Right atrium auricular region (tissue), 2 donors: Measurements from ENCODE around the gene SLC12A8. TPM values are rescaled to one million over a fixed set of nuclear protein-coding genes. Genes with fewer than 3 reads are reported as not detected.
A peak's percentile ranks its signal among the peaks of the same experiment; 100 is the strongest.

Experiments
- DNase-seq: peaks from one replicate; pipeline ENCODE4 v3.0.0-alpha.2; 2019; ENCODE audit warnings: low spot score
- H3K27ac ChIP-seq, 2 donors: fragments of 200-600 bp; sonication (generic); 1 replicate in 1 of 2; 2 replicates in 1 of 2; pipeline ENCODE4 v1.5.1; 2016 to 2019
- H3K27me3 ChIP-seq, 2 donors: fragments of 200-600 bp; sonication (generic); one replicate each; pipeline versions ENCODE4 v1.5.1 to v1.6.0; 2017 to 2019
- H3K36me3 ChIP-seq: fragments of 200-600 bp; sonication (generic); one replicate; pipeline ENCODE4 v1.5.1; 2016
- H3K4me1 ChIP-seq, 2 donors: fragments of 200-600 bp; sonication (generic); one replicate each; pipeline versions ENCODE4 v1.5.1 to v1.6.0; 2017 to 2019
- H3K4me3 ChIP-seq, 2 donors: fragments of 200-600 bp; sonication (generic); 1 replicate in 1 of 2; 2 replicates in 1 of 2; pipeline ENCODE4 v1.5.1; 2017 to 2019; ENCODE audit warnings: mild to moderate bottlenecking in 1 of 2, moderate library complexity in 1 of 2
- H3K9me3 ChIP-seq, 2 donors: fragments of 200-600 bp; sonication (generic); one replicate each; pipeline ENCODE4 v1.5.1; 2019
- CTCF ChIP-seq, 2 donors: fragments of 200-600 bp; sonication (generic); IDR thresholded peaks; one replicate each; pipeline ENCODE4 v1.5.1; 2019; ENCODE audit warnings: antibody characterized with exemption in 2 of 2
- total RNA-seq, 2 donors: library from RNA; depleted of rRNA; stranded (reverse); fragments of >200 nt; gene quantifications; one replicate each; pipeline ENCODE4 v1.1.0, GENCODE V29; 2016

The SLC12A8 gene
- total RNA-seq, 2 donors from 2014 or later, result 1.1 to 1.9 TPM

- Histone ChIP-seq H3K27me3 (no peaks in the 10 kb centered on the region), H3K4me1 (peaks cover 0 to 35% of the 10 kb centered on the region in 2 donors), H3K9me3 (no peaks in the 10 kb centered on the region), H3K36me3 (no peaks in the 10 kb centered on the region), H3K27ac (no peak overlapping the region), H3K4me3 (no peak overlapping the region)
- TF ChIP-seq CTCF (IDR thresholded peaks at IDR 0.05), result no peak
- no peak for DNase-seq
These were observed 91.1 kb downstream of the SLC12A8 start for GRCh38 chr3:125121246-125122010.

- peak overlapping the region in 1 of 2 donors; percentile 17 for H3K4me3 ChIP-seq
- peaks cover 0 to 44% of the 10 kb centered on the region in 2 donors for H3K4me1 ChIP-seq
- no peak overlapping the region for H3K27ac ChIP-seq
- TF ChIP-seq CTCF (IDR thresholded peaks at IDR 0.05), result no peak
- no peak for DNase-seq
- no peaks in the 10 kb centered on the region for H3K36me3 ChIP-seq
- H3K27me3 ChIP-seq, result no peaks in the 10 kb centered on the region
- no peaks in the 10 kb centered on the region for H3K9me3 ChIP-seq
These were observed 92.0 kb downstream of the SLC12A8 start for GRCh38 chr3:125120379-125121122.

- no peak for TF ChIP-seq CTCF (IDR thresholded peaks at IDR 0.05)
- no peak overlapping the region for H3K27ac ChIP-seq
- no peaks in the 10 kb centered on the region for H3K9me3 ChIP-seq
- DNase-seq, result no peak
- H3K4me1 ChIP-seq, result peaks cover 0 to 50% of the 10 kb centered on the region in 2 donors
- H3K27me3 ChIP-seq, result no peaks in the 10 kb centered on the region
- no peaks in the 10 kb centered on the region for H3K36me3 ChIP-seq
- peak overlapping the region in 1 of 2 donors; percentile 17 for H3K4me3 ChIP-seq
These were observed 92.7 kb downstream of the SLC12A8 start for GRCh38 chr3:125119752-125120378.

- Histone ChIP-seq H3K27ac (no peak overlapping the region), H3K27me3 (no peaks in the 10 kb centered on the region), H3K4me3 (no peak overlapping the region), H3K9me3 (no peaks in the 10 kb centered on the region), H3K36me3 (no peaks in the 10 kb centered on the region), H3K4me1 (peaks cover 0 to 50% of the 10 kb centered on the region in 2 donors)
- TF ChIP-seq CTCF (IDR thresholded peaks at IDR 0.05), result no peak
- DNase-seq, result no peak
These were observed 93.9 kb downstream of the SLC12A8 start for GRCh38 chr3:125118600-125118999.

- no peak for TF ChIP-seq CTCF (IDR thresholded peaks at IDR 0.05)
- no peak overlapping the region for H3K27ac ChIP-seq
- H3K27me3 ChIP-seq, result no peaks in the 10 kb centered on the region
- peaks cover 0 to 50% of the 10 kb centered on the region in 2 donors for H3K4me1 ChIP-seq
- no peaks in the 10 kb centered on the region for H3K36me3 ChIP-seq
- no peaks in the 10 kb centered on the region for H3K9me3 ChIP-seq
- no peak overlapping the region for H3K4me3 ChIP-seq
- no peak for DNase-seq
These were observed 94.8 kb downstream of the SLC12A8 start for GRCh38 chr3:125117631-125118191.
